ENCODE data around the gene LEFTY2.

Gene LEFTY2

DNA sequence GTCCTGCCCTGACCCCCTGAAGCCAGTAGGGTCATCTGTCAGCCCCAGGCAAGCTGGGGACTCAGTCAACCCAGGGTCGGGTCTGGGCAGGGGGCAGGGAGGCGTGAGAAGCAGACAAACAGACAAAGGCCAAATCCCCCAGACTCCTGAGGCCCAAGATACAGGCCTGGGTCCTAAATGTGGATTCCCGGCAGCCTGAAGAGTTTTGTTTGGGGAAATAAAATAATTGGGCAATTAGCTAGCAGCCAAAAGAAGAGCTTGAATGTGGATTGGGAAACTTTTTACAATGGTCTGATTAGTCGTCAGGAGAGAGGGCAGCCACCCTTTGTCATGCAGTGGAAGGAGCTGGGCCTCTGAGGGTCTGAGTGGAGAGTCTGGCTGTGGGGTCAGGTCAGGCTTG lies 4.5 kb upstream of the LEFTY2 start:
- Histone ChIP-seq H3K4me3 (ENCODE audit: low read depth, low read length) (no peak overlapping the region), H2AFZ (ENCODE audit: insufficient read depth, low read length, poor library complexity) (peak overlapping the region; percentile 75), H3K27me3 (ENCODE audit: insufficient read depth, low read length) (no peaks in the 10 kb centered on the region), H3K23ac (ENCODE audit: low read length) (no peak overlapping the region), H2BK12ac (ENCODE audit: low read length) (peak overlapping the region; percentile 85), H2BK5ac (ENCODE audit: low read depth, low read length, poor library complexity) (peak overlapping the region; percentile 100), H4K91ac (ENCODE audit: low read depth, low read length) (no peak overlapping the region), H3K27ac (ENCODE audit: low read depth, low read length) (no peak overlapping the region), H3K14ac (ENCODE audit: low read length) (peak overlapping the region; percentile 62), H3K9me3 (ENCODE audit: insufficient read depth, low read depth, low read length) (no peaks in the 10 kb centered on the region), H3K4me2 (ENCODE audit: low read length) (no peak overlapping the region), H4K8ac (ENCODE audit: low read depth, low read length) (peak overlapping the region; percentile 86), H3K36me3 (ENCODE audit: control insufficient read depth in 1 of 2, insufficient read depth in 2 of 2, low read length in 2 of 2) (no peaks in the 10 kb centered on the region), H3K4me1 (ENCODE audit: control insufficient read depth in 1 of 2, insufficient read depth in 2 of 2, low read length in 2 of 2) (peaks cover 3 to 13% of the 10 kb centered on the region in 2 experiments), H3K9ac (ENCODE audit: low read length) (no peak overlapping the region), H4K12ac (ENCODE audit: low read depth, low read length) (peak overlapping the region; percentile 100), H2AK5ac (ENCODE audit: low read length) (no peak overlapping the region), H3K79me1 (ENCODE audit: low read length) (no peaks in the 10 kb centered on the region), H3K18ac (ENCODE audit: low read length) (peak overlapping the region; percentile 97), H2BK120ac (ENCODE audit: insufficient read depth, low read length, poor library complexity) (peak overlapping the region; percentile 100), H3K4ac (ENCODE audit: low read depth, low read length) (peak overlapping the region; percentile 100), H3K79me2 (ENCODE audit: control insufficient read depth, insufficient read depth, low read length, poor library complexity) (peaks cover 2% of the 10 kb centered on the region)
- no peak for DNase-seq
- WGBS (ENCODE audit: extremely low coverage, insufficient coverage, insufficient read length) = no CpG with 5 or more reads among the region's 4 CpGs

DNA sequence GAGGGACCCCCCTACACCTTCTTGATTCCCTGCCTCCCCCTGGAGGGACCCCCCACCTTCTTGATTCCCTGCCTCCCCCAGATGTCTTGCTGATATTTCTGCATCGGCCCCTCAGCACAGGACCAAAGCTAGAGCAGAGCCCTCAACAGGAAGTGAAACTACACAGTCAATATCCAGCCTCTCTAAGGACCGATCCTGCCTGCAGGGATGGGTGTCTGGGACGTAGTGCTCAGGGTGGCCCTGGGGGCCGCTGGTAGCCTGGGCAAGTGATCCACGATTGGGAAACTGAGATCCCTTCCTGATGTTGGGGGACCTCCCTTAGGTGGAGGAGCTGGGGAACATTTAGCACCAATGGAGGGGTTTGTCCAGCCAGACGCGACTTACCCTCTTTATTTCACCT lies 3.9 kb upstream of the LEFTY2 start:
- no peak overlapping the region for H4K8ac ChIP-seq (ENCODE audit: low read depth, low read length)
- no peak overlapping the region for H3K4me2 ChIP-seq (ENCODE audit: low read length)
- no peak overlapping the region for H3K4ac ChIP-seq (ENCODE audit: low read depth, low read length)
- no peak overlapping the region for H3K23ac ChIP-seq (ENCODE audit: low read length)
- WGBS (ENCODE audit: extremely low coverage, insufficient coverage, insufficient read length) = no CpG with 5 or more reads among the region's 7 CpGs
- no peak overlapping the region for H2BK12ac ChIP-seq (ENCODE audit: low read length)
- no peak overlapping the region for H3K27ac ChIP-seq (ENCODE audit: low read depth, low read length)
- DNase-seq = no peak
- H3K9ac ChIP-seq (ENCODE audit: low read length) = no peak overlapping the region
- no peak overlapping the region for H2BK120ac ChIP-seq (ENCODE audit: insufficient read depth, low read length, poor library complexity)
- no peaks in the 10 kb centered on the region for H3K9me3 ChIP-seq (ENCODE audit: insufficient read depth, low read depth, low read length)
- H3K36me3 ChIP-seq (ENCODE audit: control insufficient read depth in 1 of 2, insufficient read depth in 2 of 2, low read length in 2 of 2) = no peaks in the 10 kb centered on the region
- H3K14ac ChIP-seq (ENCODE audit: low read length) = no peak overlapping the region
- H3K18ac ChIP-seq (ENCODE audit: low read length) = no peak overlapping the region
- H3K4me3 ChIP-seq (ENCODE audit: low read depth, low read length) = no peak overlapping the region
- H2AFZ ChIP-seq (ENCODE audit: insufficient read depth, low read length, poor library complexity) = no peak overlapping the region
- H3K27me3 ChIP-seq (ENCODE audit: insufficient read depth, low read length) = no peaks in the 10 kb centered on the region
- H2AK5ac ChIP-seq (ENCODE audit: low read length) = no peak overlapping the region
- H3K4me1 ChIP-seq (ENCODE audit: control insufficient read depth in 1 of 2, insufficient read depth in 2 of 2, low read length in 2 of 2) = peaks cover 3 to 15% of the 10 kb centered on the region in 2 experiments
- H3K79me2 ChIP-seq (ENCODE audit: control insufficient read depth, insufficient read depth, low read length, poor library complexity) = peaks cover 2% of the 10 kb centered on the region
- H3K79me1 ChIP-seq (ENCODE audit: low read length) = no peaks in the 10 kb centered on the region
- H4K12ac ChIP-seq (ENCODE audit: low read depth, low read length) = no peak overlapping the region
- H2BK5ac ChIP-seq (ENCODE audit: low read depth, low read length, poor library complexity) = no peak overlapping the region
- H4K91ac ChIP-seq (ENCODE audit: low read depth, low read length) = no peak overlapping the region

DNA sequence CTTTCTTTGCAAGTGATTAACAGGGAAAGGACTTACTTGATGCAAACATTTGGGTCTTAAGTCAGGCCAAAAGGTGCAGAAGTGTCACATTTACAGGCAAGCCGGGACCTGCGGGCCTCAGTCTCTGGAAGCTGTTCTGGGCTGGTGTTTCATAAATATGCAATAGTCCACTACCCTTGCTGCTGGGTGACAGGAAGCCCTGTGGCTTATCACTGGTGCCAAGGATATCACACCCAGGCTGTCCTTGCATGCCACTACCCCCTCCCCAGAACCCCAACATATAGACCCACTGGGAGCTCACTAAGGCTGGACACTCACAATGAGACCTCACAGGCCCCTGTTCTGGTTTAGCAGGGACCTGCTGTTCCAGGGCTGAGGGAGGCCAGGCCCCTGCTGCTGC lies 3.4 kb upstream of the LEFTY2 start:
- Histone ChIP-seq H3K79me1 (ENCODE audit: low read length) (no peaks in the 10 kb centered on the region), H4K91ac (ENCODE audit: low read depth, low read length) (no peak overlapping the region), H3K79me2 (ENCODE audit: control insufficient read depth, insufficient read depth, low read length, poor library complexity) (peaks cover 2% of the 10 kb centered on the region), H3K27ac (ENCODE audit: low read depth, low read length) (no peak overlapping the region), H4K8ac (ENCODE audit: low read depth, low read length) (no peak overlapping the region), H3K18ac (ENCODE audit: low read length) (no peak overlapping the region), H3K36me3 (ENCODE audit: control insufficient read depth in 1 of 2, insufficient read depth in 2 of 2, low read length in 2 of 2) (no peaks in the 10 kb centered on the region), H3K4ac (ENCODE audit: low read depth, low read length) (no peak overlapping the region), H3K9ac (ENCODE audit: low read length) (no peak overlapping the region), H2BK5ac (ENCODE audit: low read depth, low read length, poor library complexity) (no peak overlapping the region), H3K4me3 (ENCODE audit: low read depth, low read length) (no peak overlapping the region), H3K14ac (ENCODE audit: low read length) (no peak overlapping the region), H2AFZ (ENCODE audit: insufficient read depth, low read length, poor library complexity) (no peak overlapping the region), H2AK5ac (ENCODE audit: low read length) (no peak overlapping the region), H3K23ac (ENCODE audit: low read length) (no peak overlapping the region), H2BK12ac (ENCODE audit: low read length) (no peak overlapping the region), H3K4me2 (ENCODE audit: low read length) (no peak overlapping the region), H3K9me3 (ENCODE audit: insufficient read depth, low read depth, low read length) (no peaks in the 10 kb centered on the region), H4K12ac (ENCODE audit: low read depth, low read length) (no peak overlapping the region), H2BK120ac (ENCODE audit: insufficient read depth, low read length, poor library complexity) (no peak overlapping the region), H3K4me1 (ENCODE audit: control insufficient read depth in 1 of 2, insufficient read depth in 2 of 2, low read length in 2 of 2) (peaks cover 3 to 15% of the 10 kb centered on the region in 2 experiments), H3K27me3 (ENCODE audit: insufficient read depth, low read length) (no peaks in the 10 kb centered on the region)
- no peak for DNase-seq
- no CpG with 5 or more reads among the region's 2 CpGs for WGBS (ENCODE audit: extremely low coverage, insufficient coverage, insufficient read length)

DNA sequence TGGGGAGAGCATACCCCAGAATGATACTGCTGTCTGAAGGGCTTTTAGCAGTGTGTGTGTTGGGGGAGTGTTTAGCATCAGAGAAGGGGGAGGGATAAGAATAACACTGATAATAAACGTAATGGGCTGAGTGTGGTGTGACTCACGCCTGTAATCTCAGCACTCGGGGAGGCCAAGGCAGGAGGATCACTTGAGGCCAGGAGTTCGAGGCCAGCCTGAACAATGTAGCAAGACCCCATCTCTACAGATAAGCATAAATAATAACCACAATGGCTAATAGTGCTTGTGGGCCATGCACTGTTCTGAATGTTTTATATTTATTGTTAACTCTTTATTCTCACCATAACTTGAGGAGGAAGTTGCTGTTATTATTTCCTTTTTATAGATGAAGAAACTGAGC lies 2.6 kb upstream of the LEFTY2 start:
- Histone ChIP-seq H4K91ac (ENCODE audit: low read depth, low read length) (no peak overlapping the region), H2AK5ac (ENCODE audit: low read length) (no peak overlapping the region), H3K79me1 (ENCODE audit: low read length) (no peaks in the 10 kb centered on the region), H3K4me3 (ENCODE audit: low read depth, low read length) (no peak overlapping the region), H2AFZ (ENCODE audit: insufficient read depth, low read length, poor library complexity) (no peak overlapping the region), H4K8ac (ENCODE audit: low read depth, low read length) (no peak overlapping the region), H3K79me2 (ENCODE audit: control insufficient read depth, insufficient read depth, low read length, poor library complexity) (peaks cover 2% of the 10 kb centered on the region), H3K4ac (ENCODE audit: low read depth, low read length) (no peak overlapping the region), H3K9me3 (ENCODE audit: insufficient read depth, low read depth, low read length) (no peaks in the 10 kb centered on the region), H3K36me3 (ENCODE audit: control insufficient read depth in 1 of 2, insufficient read depth in 2 of 2, low read length in 2 of 2) (no peaks in the 10 kb centered on the region), H3K4me2 (ENCODE audit: low read length) (no peak overlapping the region), H3K27ac (ENCODE audit: low read depth, low read length) (no peak overlapping the region), H3K9ac (ENCODE audit: low read length) (no peak overlapping the region), H3K23ac (ENCODE audit: low read length) (no peak overlapping the region), H3K14ac (ENCODE audit: low read length) (no peak overlapping the region), H2BK12ac (ENCODE audit: low read length) (no peak overlapping the region), H2BK120ac (ENCODE audit: insufficient read depth, low read length, poor library complexity) (no peak overlapping the region), H3K27me3 (ENCODE audit: insufficient read depth, low read length) (no peaks in the 10 kb centered on the region), H4K12ac (ENCODE audit: low read depth, low read length) (no peak overlapping the region), H3K4me1 (ENCODE audit: control insufficient read depth in 1 of 2, insufficient read depth in 2 of 2, low read length in 2 of 2) (peaks cover 3 to 15% of the 10 kb centered on the region in 2 experiments), H3K18ac (ENCODE audit: low read length) (no peak overlapping the region), H2BK5ac (ENCODE audit: low read depth, low read length, poor library complexity) (no peak overlapping the region)
- no CpG with 5 or more reads among the region's 4 CpGs for WGBS (ENCODE audit: extremely low coverage, insufficient coverage, insufficient read length)
- DNase-seq = no peak
